GM19239 (cell line): ENCODE data around the gene NAPEPLD.
"Not testable (repeated sequence)": the region's sequence is repeated elsewhere in the genome, so short reads cannot be mapped to it uniquely, and the experiment has no call there.

ENCODE experiments used
- DNase-seq: peaks from one replicate; pipeline ENCODE4 v3.0.0; 2011; ENCODE audit warnings: low spot score; ENCODE audit not compliant: insufficient read length
- FAIRE-seq: peaks from 2 replicates; lab custom pipeline; 2011; peaks lifted over from hg19 to GRCh38; lab: Jason Lieb, UNC

NAPEPLD gene

GRCh38 chr7:103148994-103149807 is at the start of gene NAPEPLD:
Gene NAPEPLD, minus strand, starts transcription at chr7:103149099. Its CDS starts 20,323 bp downstream, at chr7:103128776.
- DNase-seq = peak; percentile 69
- no peak for FAIRE-seq

GRCh38 chr7:103198079-103198478 is 49.2 kb upstream of the NAPEPLD start:
- not testable (repeated sequence) for DNase-seq, FAIRE-seq

GRCh38 chr7:103195364-103195763 is 46.5 kb upstream of the NAPEPLD start:
- not testable (repeated sequence) for FAIRE-seq, DNase-seq

GRCh38 chr7:103172415-103173146 is 23.7 kb upstream of the NAPEPLD start:
- not testable (repeated sequence) for DNase-seq, FAIRE-seq

GRCh38 chr7:103171695-103172414 is 23.0 kb upstream of the NAPEPLD start:
- not testable (repeated sequence) for FAIRE-seq, DNase-seq

GRCh38 chr7:103166921-103167544 is 18.1 kb upstream of the NAPEPLD start:
- not testable (repeated sequence) for DNase-seq, FAIRE-seq

- FAIRE-seq, DNase-seq: not testable (repeated sequence)
Observed at GRCh38 chr7:103163087-103163825, 14.4 kb upstream of the NAPEPLD start.

GRCh38 chr7:103162641-103163040 is 13.7 kb upstream of the NAPEPLD start:
- FAIRE-seq, DNase-seq: not testable (repeated sequence)

- FAIRE-seq, DNase-seq: not testable (repeated sequence)
Observed at GRCh38 chr7:103161998-103162616, 13.2 kb upstream of the NAPEPLD start.

- not testable (repeated sequence) for DNase-seq, FAIRE-seq
Observed at GRCh38 chr7:103159072-103159471, 10.2 kb upstream of the NAPEPLD start.

- not testable (repeated sequence) for FAIRE-seq, DNase-seq
Observed at GRCh38 chr7:103155331-103156024, 6.6 kb upstream of the NAPEPLD start.

- FAIRE-seq (no peak), DNase-seq (no peak)
Observed at GRCh38 chr7:103154042-103154441, 5.1 kb upstream of the NAPEPLD start.

- not testable (repeated sequence) for DNase-seq, FAIRE-seq
Observed at GRCh38 chr7:103152744-103153617, 4.1 kb upstream of the NAPEPLD start.

GRCh38 chr7:103151993-103152676 is 3.2 kb upstream of the NAPEPLD start:
- FAIRE-seq, DNase-seq: not testable (repeated sequence)

- FAIRE-seq (peak; percentile 53), DNase-seq (no peak)
Observed at GRCh38 chr7:103150192-103150591, 1.3 kb upstream of the NAPEPLD start.

GRCh38 chr7:103149808-103150180 is 895 bp upstream of the NAPEPLD start:
- DNase-seq (no peak), FAIRE-seq (peak; percentile 87)
